ENCODE data around the gene CUL2. TPM values are rescaled to one million over a fixed set of nuclear protein-coding genes. Genes with fewer than 3 reads are reported as not detected.

CUL2 gene
- total and polyA plus RNA-seq, 3 experiments from 2014 or later: 19.3 to 59.4 (median 56.8) TPM

DNA sequence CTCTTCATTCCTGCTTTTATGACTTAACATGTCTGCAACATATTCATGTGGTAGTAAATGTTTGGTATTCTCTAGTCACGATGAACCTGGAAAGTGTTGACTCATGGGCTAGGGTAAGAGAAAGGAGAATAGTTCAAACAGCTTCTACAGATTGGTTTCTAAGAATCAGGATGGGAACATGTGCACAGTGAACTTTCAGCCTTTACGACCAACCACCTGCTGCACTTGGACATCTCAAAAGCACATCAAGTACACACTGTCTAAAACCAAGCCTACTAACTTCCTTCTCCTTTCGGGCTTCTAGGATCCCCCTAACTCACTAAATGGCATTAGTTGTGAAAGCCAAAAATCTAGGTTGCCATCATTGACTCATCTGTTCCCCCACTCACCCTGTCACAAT is 85.5 kb downstream of the CUL2 start:
- Mint-ChIP-seq H3K27me3 (no peaks in the 10 kb centered on the region), H3K4me1 (no peaks in the 10 kb centered on the region), H3K9me3 (no peaks in the 10 kb centered on the region), H3K27ac (peak overlapping the region in 2 of 8 donors; percentile 29 to 31), H3K36me3 (peaks cover 0 to 19% (median 8%) of the 10 kb centered on the region in 3 donors), H3K4me3 (no peak overlapping the region)
- ChIA-PET CTCF (no interaction called here), POLR2A (no interaction called here)
- Histone ChIP-seq H3K4me3 (ENCODE audit: low read length) (no peak overlapping the region), H3K9me3 (ENCODE audit: low read length) (no peaks in the 10 kb centered on the region), H3K27ac (ENCODE audit: low read depth, low read length) (no peak overlapping the region), H3K27me3 (ENCODE audit: insufficient read depth, low read length, poor library complexity, severe bottlenecking) (no peaks in the 10 kb centered on the region), H3K36me3 (ENCODE audit: insufficient read depth, low read length) (no peaks in the 10 kb centered on the region), H3K4me1 (ENCODE audit: insufficient read depth, low read length) (no peaks in the 10 kb centered on the region)
- no peak for DNase-seq

DNA sequence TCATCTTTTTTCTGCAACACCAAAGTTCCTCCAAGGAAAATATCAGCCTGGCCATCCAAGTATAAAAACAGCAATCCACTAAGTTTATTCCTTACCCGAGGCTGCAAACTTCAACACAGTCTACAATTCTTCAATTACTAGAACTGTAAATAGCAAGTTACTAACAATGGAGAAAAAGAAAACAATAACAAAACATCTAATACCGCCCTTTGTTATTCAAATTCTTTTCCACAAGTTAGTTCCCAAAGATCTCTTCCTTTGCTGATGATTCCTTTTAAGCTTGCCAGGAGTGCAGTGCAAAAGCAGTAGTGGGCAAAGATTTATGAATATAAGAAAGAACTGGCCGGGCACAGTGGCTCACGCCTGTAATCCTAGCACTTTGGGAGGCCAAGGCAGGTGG is 86.2 kb downstream of the CUL2 start:
- Histone ChIP-seq H3K9me3 (ENCODE audit: low read length) (no peaks in the 10 kb centered on the region), H3K36me3 (ENCODE audit: insufficient read depth, low read length) (no peaks in the 10 kb centered on the region), H3K4me1 (ENCODE audit: insufficient read depth, low read length) (no peaks in the 10 kb centered on the region), H3K27me3 (ENCODE audit: insufficient read depth, low read length, poor library complexity, severe bottlenecking) (no peaks in the 10 kb centered on the region), H3K27ac (ENCODE audit: low read depth, low read length) (no peak overlapping the region), H3K4me3 (ENCODE audit: low read length) (no peak overlapping the region)
- ChIA-PET CTCF (no interaction called here), POLR2A (no interaction called here)
- H3K36me3 Mint-ChIP-seq: peaks cover 0 to 14% (median 8%) of the 10 kb centered on the region in 3 donors
- no peak for DNase-seq
- H3K9me3 Mint-ChIP-seq: no peaks in the 10 kb centered on the region
- peak overlapping the region in 1 of 8 donors; percentile 27 for H3K27ac Mint-ChIP-seq
- H3K4me1 Mint-ChIP-seq: no peaks in the 10 kb centered on the region
- no peaks in the 10 kb centered on the region for H3K27me3 Mint-ChIP-seq
- no peak overlapping the region for H3K4me3 Mint-ChIP-seq

DNA sequence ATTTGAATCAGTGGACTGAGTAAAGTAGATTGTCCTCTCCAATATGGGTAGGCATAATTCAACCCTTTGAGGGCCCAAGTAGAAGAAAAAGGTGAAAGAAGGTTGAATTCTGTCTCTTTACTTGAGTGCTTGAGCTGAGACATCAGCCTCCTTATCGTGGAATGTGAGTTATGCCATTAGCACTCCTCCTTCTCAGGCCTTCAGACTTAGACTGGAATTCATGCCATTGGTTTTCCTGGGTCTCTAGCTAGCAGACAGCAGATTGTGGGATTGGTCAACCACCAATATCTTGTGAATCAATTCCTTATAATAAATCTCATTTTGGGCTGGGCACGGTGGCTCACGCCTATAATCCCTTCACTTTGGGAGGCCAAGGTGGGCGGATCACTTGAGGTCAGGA is 89.2 kb downstream of the CUL2 start:
- Histone ChIP-seq H3K36me3 (ENCODE audit: insufficient read depth, low read length) (no peaks in the 10 kb centered on the region), H3K4me3 (ENCODE audit: low read length) (no peak overlapping the region), H3K27me3 (ENCODE audit: insufficient read depth, low read length, poor library complexity, severe bottlenecking) (no peaks in the 10 kb centered on the region), H3K27ac (ENCODE audit: low read depth, low read length) (no peak overlapping the region), H3K4me1 (ENCODE audit: insufficient read depth, low read length) (no peaks in the 10 kb centered on the region), H3K9me3 (ENCODE audit: low read length) (no peaks in the 10 kb centered on the region)
- Mint-ChIP-seq H3K27me3 (peaks cover 0 to 1% of the 10 kb centered on the region in 2 donors), H3K4me3 (no peak overlapping the region), H3K4me1 (no peaks in the 10 kb centered on the region), H3K9me3 (no peaks in the 10 kb centered on the region), H3K27ac (no peak overlapping the region), H3K36me3 (peaks cover 0 to 8% (median 7%) of the 10 kb centered on the region in 3 donors)
- CTCF ChIA-PET: no interaction called here
- DNase-seq: no peak
- POLR2A ChIA-PET: no interaction called here

DNA sequence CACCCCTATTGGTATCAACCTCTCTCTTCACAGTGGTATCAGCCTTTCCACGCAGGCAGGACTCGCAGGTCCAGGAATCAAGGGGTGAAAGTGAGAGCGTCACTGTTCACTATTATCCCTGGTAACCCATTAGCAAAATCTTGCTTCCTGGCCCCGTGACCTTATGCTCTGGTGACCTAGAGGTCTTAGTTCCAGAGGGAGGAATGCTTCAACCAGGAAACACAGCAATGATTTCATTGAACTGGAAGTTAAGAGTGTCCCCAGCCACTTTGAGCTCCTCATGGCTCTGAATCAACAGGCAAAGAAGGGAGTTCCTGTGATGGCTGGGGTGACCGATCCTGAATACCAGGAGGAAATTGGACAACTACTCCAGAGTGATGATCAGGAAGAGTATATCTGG is 90.6 kb downstream of the CUL2 start:
- peaks cover 0 to 5% (median 4%) of the 10 kb centered on the region in 3 donors for H3K36me3 Mint-ChIP-seq
- DNase-seq: no peak
- Histone ChIP-seq H3K27ac (ENCODE audit: low read depth, low read length) (no peak overlapping the region), H3K4me3 (ENCODE audit: low read length) (no peak overlapping the region), H3K36me3 (ENCODE audit: insufficient read depth, low read length) (no peaks in the 10 kb centered on the region), H3K9me3 (ENCODE audit: low read length) (no peaks in the 10 kb centered on the region), H3K4me1 (ENCODE audit: insufficient read depth, low read length) (peaks cover under 1% of the 10 kb centered on the region), H3K27me3 (ENCODE audit: insufficient read depth, low read length, poor library complexity, severe bottlenecking) (no peaks in the 10 kb centered on the region)
- ChIA-PET CTCF (no interaction called here), POLR2A (no interaction called here)
- H3K27me3 Mint-ChIP-seq: peaks cover 0 to 1% of the 10 kb centered on the region in 2 donors
- no peak overlapping the region for H3K4me3 Mint-ChIP-seq
- H3K9me3 Mint-ChIP-seq: no peaks in the 10 kb centered on the region
- H3K27ac Mint-ChIP-seq: no peak overlapping the region
- peaks cover 3 to 6% (median 5%) of the 10 kb centered on the region in 3 donors for H3K4me1 Mint-ChIP-seq

DNA sequence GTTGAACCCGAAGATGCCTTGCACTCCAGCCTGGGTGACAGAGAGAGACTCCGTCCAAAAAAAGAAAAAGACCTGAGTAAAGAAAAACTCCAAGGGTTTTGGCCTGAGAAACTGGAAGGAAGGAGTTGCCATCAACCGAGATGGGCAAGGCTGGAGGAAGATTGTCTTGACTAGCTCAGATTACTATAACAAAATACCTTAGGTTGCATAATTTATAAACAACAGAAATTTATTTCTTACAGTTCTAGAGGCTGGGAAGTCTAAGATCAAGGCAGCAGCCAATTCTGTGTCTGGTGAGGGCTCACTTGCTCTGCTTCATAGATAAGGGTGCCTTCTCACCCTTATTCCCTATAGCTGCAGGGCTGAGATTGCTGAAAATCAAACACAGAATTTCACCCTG is 91.2 kb downstream of the CUL2 start:
- CTCF ChIA-PET: no interaction called here
- Histone ChIP-seq H3K4me1 (ENCODE audit: insufficient read depth, low read length) (peaks cover 4% of the 10 kb centered on the region), H3K9me3 (ENCODE audit: low read length) (no peaks in the 10 kb centered on the region), H3K27ac (ENCODE audit: low read depth, low read length) (no peak overlapping the region), H3K27me3 (ENCODE audit: insufficient read depth, low read length, poor library complexity, severe bottlenecking) (no peaks in the 10 kb centered on the region), H3K36me3 (ENCODE audit: insufficient read depth, low read length) (no peaks in the 10 kb centered on the region), H3K4me3 (ENCODE audit: low read length) (no peak overlapping the region)
- Mint-ChIP-seq H3K36me3 (peaks cover 0 to 4% (median 3%) of the 10 kb centered on the region in 3 donors), H3K27ac (no peak overlapping the region), H3K4me1 (peaks cover 9 to 12% (median 9%) of the 10 kb centered on the region in 3 donors), H3K27me3 (peaks cover 0 to 1% of the 10 kb centered on the region in 2 donors), H3K4me3 (no peak overlapping the region), H3K9me3 (no peaks in the 10 kb centered on the region)
- POLR2A ChIA-PET: no interaction called here
- no peak for DNase-seq

DNA sequence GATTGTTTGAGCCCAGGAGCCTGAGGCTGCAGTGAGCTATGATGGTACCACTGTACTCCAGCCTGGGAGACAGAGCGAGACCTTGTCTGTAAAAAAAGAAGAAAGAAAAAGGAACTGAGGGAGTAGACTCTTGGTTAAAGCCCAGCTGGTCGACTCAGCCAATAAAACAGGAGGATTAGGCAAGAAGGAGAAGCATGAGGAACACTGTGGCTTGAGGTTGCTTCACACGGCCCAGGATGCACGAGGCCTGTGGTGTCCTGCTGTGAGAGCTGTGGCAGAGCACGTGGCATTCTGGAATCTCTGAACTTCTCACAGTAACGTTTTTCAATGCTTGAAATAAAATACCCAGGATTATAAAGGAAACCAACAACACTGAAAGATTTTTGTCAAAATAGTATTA is 93.3 kb downstream of the CUL2 start:
- Histone ChIP-seq H3K9me3 (ENCODE audit: low read length) (no peaks in the 10 kb centered on the region), H3K4me3 (ENCODE audit: low read length) (no peak overlapping the region), H3K4me1 (ENCODE audit: insufficient read depth, low read length) (peaks cover 4% of the 10 kb centered on the region), H3K36me3 (ENCODE audit: insufficient read depth, low read length) (no peaks in the 10 kb centered on the region), H3K27me3 (ENCODE audit: insufficient read depth, low read length, poor library complexity, severe bottlenecking) (no peaks in the 10 kb centered on the region), H3K27ac (ENCODE audit: low read depth, low read length) (no peak overlapping the region)
- no peak for DNase-seq
- CTCF ChIA-PET: no interaction called here
- Mint-ChIP-seq H3K36me3 (no peaks in the 10 kb centered on the region), H3K4me3 (no peak overlapping the region), H3K4me1 (peaks cover 9 to 12% (median 9%) of the 10 kb centered on the region in 3 donors), H3K27ac (peak overlapping the region in 1 of 8 donors; percentile 12), H3K27me3 (peaks cover 0 to 1% of the 10 kb centered on the region in 2 donors), H3K9me3 (no peaks in the 10 kb centered on the region)
- POLR2A ChIA-PET: no interaction called here

DNA sequence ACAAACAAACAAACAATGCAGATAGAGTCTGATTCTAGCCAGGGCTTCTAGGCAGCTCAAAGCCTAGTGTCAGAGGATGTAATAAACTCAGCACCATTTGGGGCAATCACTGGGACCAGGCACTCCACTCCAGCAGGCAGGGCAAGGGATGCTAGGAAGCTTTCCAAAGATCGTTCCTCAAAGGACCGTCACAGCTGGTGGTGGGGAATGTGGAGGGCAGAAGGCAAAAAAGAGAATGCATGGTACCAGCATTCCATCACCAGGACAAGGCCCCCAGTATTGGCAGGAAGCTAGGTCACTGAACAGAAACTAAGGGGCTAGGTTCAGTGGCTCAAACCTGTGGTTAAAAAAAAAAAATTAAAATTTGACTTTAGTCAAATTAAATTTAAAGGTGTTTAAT is 94.2 kb downstream of the CUL2 start:
- peak overlapping the region in 1 of 8 donors; percentile 4 for H3K27ac Mint-ChIP-seq
- no peak for DNase-seq
- Histone ChIP-seq H3K9me3 (ENCODE audit: low read length) (no peaks in the 10 kb centered on the region), H3K36me3 (ENCODE audit: insufficient read depth, low read length) (no peaks in the 10 kb centered on the region), H3K4me1 (ENCODE audit: insufficient read depth, low read length) (peaks cover 4% of the 10 kb centered on the region), H3K27me3 (ENCODE audit: insufficient read depth, low read length, poor library complexity, severe bottlenecking) (no peaks in the 10 kb centered on the region), H3K4me3 (ENCODE audit: low read length) (no peak overlapping the region), H3K27ac (ENCODE audit: low read depth, low read length) (no peak overlapping the region)
- CTCF ChIA-PET: interaction anchor here (1.1 to 1.7 kb wide), 3 partner anchors 16 to 31 kb away, joined by 3 to 8 read pairs (median 3); no protein-coding TSS in a partner anchor
- peaks cover 0 to 1% of the 10 kb centered on the region in 2 donors for H3K27me3 Mint-ChIP-seq
- POLR2A ChIA-PET: no interaction called here
- H3K36me3 Mint-ChIP-seq: no peaks in the 10 kb centered on the region
- H3K9me3 Mint-ChIP-seq: no peaks in the 10 kb centered on the region
- H3K4me1 Mint-ChIP-seq: peaks cover 9 to 12% (median 9%) of the 10 kb centered on the region in 3 donors
- H3K4me3 Mint-ChIP-seq: no peak overlapping the region

DNA sequence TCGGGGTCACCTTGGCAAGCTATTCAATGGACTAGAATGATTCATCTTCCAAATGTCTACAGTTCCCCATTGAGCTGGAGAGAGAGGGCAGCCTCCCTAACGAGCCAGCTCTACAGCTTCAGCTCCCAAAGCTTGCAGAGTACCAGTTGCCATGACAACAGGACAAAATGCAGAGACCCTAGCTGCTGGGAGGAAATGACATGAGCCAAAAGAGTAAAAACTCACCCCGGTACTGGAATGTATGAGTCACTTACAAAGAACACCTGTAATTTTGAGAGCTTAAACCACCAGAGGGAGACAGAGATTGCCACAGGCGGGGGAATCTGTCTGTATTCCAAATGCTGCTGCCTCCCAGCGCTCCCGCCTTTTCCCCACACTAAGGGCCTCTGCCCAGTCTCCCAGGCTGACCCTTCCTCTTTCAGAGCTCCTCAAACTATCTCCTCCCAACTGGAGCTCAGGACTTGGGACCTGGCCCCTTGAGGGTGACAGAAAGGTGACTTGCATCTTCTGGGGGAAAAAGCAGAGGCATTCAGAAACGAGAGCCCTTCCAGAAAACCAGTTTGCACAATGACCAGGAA is 95.5 kb downstream of the CUL2 start:
- Mint-ChIP-seq H3K4me1 (peaks cover 9 to 12% (median 9%) of the 10 kb centered on the region in 3 donors), H3K27ac (peak overlapping the region in 2 of 8 donors; percentile 10 to 23), H3K36me3 (no peaks in the 10 kb centered on the region), H3K9me3 (no peaks in the 10 kb centered on the region), H3K27me3 (peaks cover 0 to 1% of the 10 kb centered on the region in 2 donors), H3K4me3 (no peak overlapping the region)
- Histone ChIP-seq H3K9me3 (ENCODE audit: low read length) (no peaks in the 10 kb centered on the region), H3K36me3 (ENCODE audit: insufficient read depth, low read length) (no peaks in the 10 kb centered on the region), H3K27ac (ENCODE audit: low read depth, low read length) (no peak overlapping the region), H3K4me3 (ENCODE audit: low read length) (no peak overlapping the region), H3K27me3 (ENCODE audit: insufficient read depth, low read length, poor library complexity, severe bottlenecking) (no peaks in the 10 kb centered on the region), H3K4me1 (ENCODE audit: insufficient read depth, low read length) (peaks cover 4% of the 10 kb centered on the region)
- POLR2A ChIA-PET: no interaction called here
- DNase-seq: peak in 4 of 5 donors; percentile 1 to 69 (median 21)
- CTCF ChIA-PET: interaction anchor here (0.6 to 2.0 kb wide), 9 partner anchors 9 to 225 kb away, joined by 3 to 8 read pairs (median 5); no protein-coding TSS in a partner anchor
